Gastrocnemius medialis (tissue), 4 donors: ENCODE measurements around the gene ATP11B.

Source experiments
- POLR2A ChIP-seq, 2 donors: fragments of 450-650 bp; IDR thresholded peaks; one replicate each; pipeline ENCODE4 v1.6.1; 2017; ENCODE audit warnings: antibody characterized with exemption in 2 of 2, mild to moderate bottlenecking in 2 of 2, moderate library complexity in 2 of 2
- TF ChIP-seq, protein P1 (sequence below), 5 experiments: fragments of 450-650 bp in 3 of 5; fragments of 200-600 bp in 2 of 5; sonication (generic) in 2 of 5; IDR thresholded peaks in 4 of 5; conservative IDR thresholded peaks in 1 of 5; 1 replicate in 4 of 5; 2 replicates in 1 of 5; pipeline ENCODE4 v1.5.1; 2016 to 2019; ENCODE audit warnings: antibody characterized with exemption in 5 of 5, mild to moderate bottlenecking in 3 of 5, moderate library complexity in 3 of 5

GRCh38 chr3:182941719-182942118, 148.4 kb downstream of the ATP11B start:
- TF ChIP-seq, protein P1, sequence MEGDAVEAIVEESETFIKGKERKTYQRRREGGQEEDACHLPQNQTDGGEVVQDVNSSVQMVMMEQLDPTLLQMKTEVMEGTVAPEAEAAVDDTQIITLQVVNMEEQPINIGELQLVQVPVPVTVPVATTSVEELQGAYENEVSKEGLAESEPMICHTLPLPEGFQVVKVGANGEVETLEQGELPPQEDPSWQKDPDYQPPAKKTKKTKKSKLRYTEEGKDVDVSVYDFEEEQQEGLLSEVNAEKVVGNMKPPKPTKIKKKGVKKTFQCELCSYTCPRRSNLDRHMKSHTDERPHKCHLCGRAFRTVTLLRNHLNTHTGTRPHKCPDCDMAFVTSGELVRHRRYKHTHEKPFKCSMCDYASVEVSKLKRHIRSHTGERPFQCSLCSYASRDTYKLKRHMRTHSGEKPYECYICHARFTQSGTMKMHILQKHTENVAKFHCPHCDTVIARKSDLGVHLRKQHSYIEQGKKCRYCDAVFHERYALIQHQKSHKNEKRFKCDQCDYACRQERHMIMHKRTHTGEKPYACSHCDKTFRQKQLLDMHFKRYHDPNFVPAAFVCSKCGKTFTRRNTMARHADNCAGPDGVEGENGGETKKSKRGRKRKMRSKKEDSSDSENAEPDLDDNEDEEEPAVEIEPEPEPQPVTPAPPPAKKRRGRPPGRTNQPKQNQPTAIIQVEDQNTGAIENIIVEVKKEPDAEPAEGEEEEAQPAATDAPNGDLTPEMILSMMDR (IDR thresholded peaks at IDR 0.05 in 4 of 5, conservative IDR thresholded peaks at IDR 0.05 in 1 of 5) = no peak
- no peak for TF ChIP-seq POLR2A (IDR thresholded peaks at IDR 0.05)
